ENCODE measurements around the gene PRORP. TPM values are rescaled to one million over a fixed set of nuclear protein-coding genes. Genes with fewer than 3 reads are reported as not detected.

The PRORP gene
- polyA plus RNA-seq, 1 experiment = 33.4 TPM

- DNase-seq (ENCODE audit: low read depth) = no peak
- Histone ChIP-seq H3K4me3 (ENCODE audit: low read depth, low read length) (no peak overlapping the region), H3K36me3 (ENCODE audit: control insufficient read depth, insufficient read depth, low read length) (no peaks in the 10 kb centered on the region), H3K27me3 (ENCODE audit: control insufficient read depth, insufficient read depth, low read length) (no peaks in the 10 kb centered on the region)
- CTCF ChIA-PET = interaction anchor here (0.6 to 5.0 kb wide), 11 partner anchors 10 to 492 kb away, joined by 3 to 44 read pairs (median 5); partner anchors contain the start of gene PRORP
- no peak for TF ChIP-seq CTCF (IDR thresholded peaks at IDR 0.05; ENCODE audit: insufficient read depth, low read depth, low read length)
- POLR2A ChIA-PET = interaction anchor here (0.7 kb wide), 1 partner anchor 94 kb away, joined by 3 read pairs; no protein-coding TSS in a partner anchor
Observed at GRCh38 chr14:35140718-35141581, 18.6 kb downstream of the PRORP start.

GRCh38 chr14:35144029-35144428 lies 21.7 kb downstream of the PRORP start:
- Histone ChIP-seq H3K4me3 (ENCODE audit: low read depth, low read length) (no peak overlapping the region), H3K36me3 (ENCODE audit: control insufficient read depth, insufficient read depth, low read length) (no peaks in the 10 kb centered on the region), H3K27me3 (ENCODE audit: control insufficient read depth, insufficient read depth, low read length) (no peaks in the 10 kb centered on the region)
- ChIA-PET POLR2A (interaction anchor here (0.6 kb wide), 1 partner anchor 290 kb away, joined by 6 read pairs; no protein-coding TSS in a partner anchor), CTCF (interaction anchor here (0.6 to 5.0 kb wide), 3 partner anchors 270 to 288 kb away, joined by 4 to 44 read pairs (median 6); no protein-coding TSS in a partner anchor)
- no peak for TF ChIP-seq CTCF (IDR thresholded peaks at IDR 0.05; ENCODE audit: insufficient read depth, low read depth, low read length)
- no peak for DNase-seq (ENCODE audit: low read depth)

GRCh38 chr14:35146711-35147149 lies 24.4 kb downstream of the PRORP start:
- no peak for TF ChIP-seq CTCF (IDR thresholded peaks at IDR 0.05; ENCODE audit: insufficient read depth, low read depth, low read length)
- DNase-seq (ENCODE audit: low read depth) = no peak
- POLR2A ChIA-PET = no interaction called here

GRCh38 chr14:35147186-35147585 lies 24.8 kb downstream of the PRORP start:
- Histone ChIP-seq H3K36me3 (ENCODE audit: control insufficient read depth, insufficient read depth, low read length) (no peaks in the 10 kb centered on the region; the same call in 1 of the 2 replicates), H3K27me3 (ENCODE audit: control insufficient read depth, insufficient read depth, low read length) (no peaks in the 10 kb centered on the region), H3K4me3 (ENCODE audit: low read depth, low read length) (no peak overlapping the region)
- DNase-seq (ENCODE audit: low read depth) = no peak
- TF ChIP-seq CTCF (IDR thresholded peaks at IDR 0.05; ENCODE audit: insufficient read depth, low read depth, low read length) = no peak
- ChIA-PET CTCF (interaction anchor here (0.6 to 1.2 kb wide), 2 partner anchors 259 to 292 kb away, joined by 3 read pairs; no protein-coding TSS in a partner anchor), POLR2A (no interaction called here)

More at GRCh38 chr14:35146711-35147149, 24.4 kb downstream of the PRORP start:
- CTCF ChIA-PET = interaction anchor here (0.6 to 1.3 kb wide), 3 partner anchors 9 to 292 kb away, joined by 3 read pairs; no protein-coding TSS in a partner anchor
- no peak overlapping the region for H3K4me3 ChIP-seq (ENCODE audit: low read depth, low read length)
- no peaks in the 10 kb centered on the region; the same call in 1 of the 2 replicates for H3K36me3 ChIP-seq (ENCODE audit: control insufficient read depth, insufficient read depth, low read length)
- H3K27me3 ChIP-seq (ENCODE audit: control insufficient read depth, insufficient read depth, low read length) = no peaks in the 10 kb centered on the region

GRCh38 chr14:35147711-35148110 lies 25.4 kb downstream of the PRORP start:
- CTCF ChIA-PET = no interaction called here
- POLR2A ChIA-PET = no interaction called here

More at GRCh38 chr14:35147711-35148110, 25.4 kb downstream of the PRORP start:
- TF ChIP-seq CTCF (IDR thresholded peaks at IDR 0.05; ENCODE audit: insufficient read depth, low read depth, low read length) = no peak
- Histone ChIP-seq H3K4me3 (ENCODE audit: low read depth, low read length) (no peak overlapping the region), H3K27me3 (ENCODE audit: control insufficient read depth, insufficient read depth, low read length) (no peaks in the 10 kb centered on the region), H3K36me3 (ENCODE audit: control insufficient read depth, insufficient read depth, low read length) (no peaks in the 10 kb centered on the region; the same call in 1 of the 2 replicates)
- no peak for DNase-seq (ENCODE audit: low read depth)

Measured in BJ (cell line).